PC-9 (cell line): ENCODE measurements around the gene ZNF785. TPM values are rescaled to one million over a fixed set of nuclear protein-coding genes. Genes with fewer than 3 reads are reported as not detected.

Experiments
- BruUV-seq: library from RNA; stranded (reverse); fragments of 400-500 nt; replicated peaks from 2 replicates; lab custom pipeline; 2021; lab: Mats Ljungman, UMichigan
- CTCF ChIA-PET: fragments of 300-600 bp; sonication (Branson Sonifier 250); formaldehyde crosslinking; loops from one replicate; lab custom pipeline; 2022; ENCODE audit warnings: antibody characterized with exemption; lab: Charles Lee
- POLR2A ChIA-PET: fragments of 300-600 bp; sonication (Branson Sonifier 250); formaldehyde crosslinking; loops from one replicate; lab custom pipeline; 2022; ENCODE audit warnings: antibody characterized with exemption; ENCODE audit not compliant: unreplicated experiment; lab: Charles Lee
- DNase-seq, 2 experiments: peaks; one replicate each; pipeline versions ENCODE4 v3.0.0 to v3.0.0-alpha.2; 2015 to 2022; ENCODE audit warnings: mixed read lengths in 1 of 2
- H2AFZ ChIP-seq: fragments of 200-600 bp; sonication (generic); 2 replicates; pipeline ENCODE4 v1.8.1; 2017; ENCODE audit warnings: antibody characterized with exemption
- H3F3A ChIP-seq: fragments of 200-600 bp; sonication (generic); 2 replicates; pipeline ENCODE4 v1.8.1; 2017; ENCODE audit warnings: antibody characterized with exemption, mild to moderate bottlenecking, low read depth; ENCODE audit not compliant: insufficient read depth
- H3K27ac ChIP-seq: fragments of 200-600 bp; sonication (generic); 2 replicates; pipeline ENCODE4 v1.6.1; 2016; ENCODE audit warnings: mixed run types
- H3K27me3 ChIP-seq: fragments of 200-600 bp; sonication (generic); 2 replicates; pipeline ENCODE4 v1.6.1; 2016; ENCODE audit warnings: low read depth, mixed run types; ENCODE audit not compliant: insufficient read depth
- H3K36me3 ChIP-seq: fragments of 200-600 bp; sonication (generic); 2 replicates; pipeline ENCODE4 v1.6.1; 2016; ENCODE audit warnings: low read depth, mixed run types
- H3K4me1 ChIP-seq: fragments of 200-600 bp; sonication (generic); replicated peaks from 2 replicates; pipeline ENCODE4 v1.6.1; 2016; ENCODE audit warnings: mixed run types; ENCODE audit not compliant: insufficient read depth
- H3K4me2 ChIP-seq: fragments of 200-600 bp; sonication (generic); 2 replicates; pipeline ENCODE4 v1.6.1; 2017; ENCODE audit warnings: mixed run types
- H3K4me3 ChIP-seq: fragments of 200-600 bp; sonication (generic); 2 replicates; pipeline ENCODE4 v1.6.1; 2016; ENCODE audit warnings: mixed run types
- H3K79me2 ChIP-seq: fragments of 200-600 bp; sonication (generic); 2 replicates; pipeline ENCODE4 v1.6.1; 2017; ENCODE audit warnings: low read depth, mixed run types
- H3K9me2 ChIP-seq: fragments of 200-600 bp; sonication (generic); 2 replicates; pipeline ENCODE4 v1.8.1; 2017; ENCODE audit warnings: mild to moderate bottlenecking; ENCODE audit not compliant: insufficient read depth
- H3K9me3 ChIP-seq: fragments of 200-600 bp; sonication (generic); 2 replicates; pipeline ENCODE4 v1.8.1; 2016; ENCODE audit warnings: low read depth; ENCODE audit not compliant: insufficient read depth
- H4K20me1 ChIP-seq: fragments of 200-600 bp; sonication (generic); 2 replicates; pipeline ENCODE4 v1.8.1; 2017; ENCODE audit not compliant: insufficient read depth
- CTCF ChIP-seq: fragments of 200-600 bp; sonication (generic); conservative IDR thresholded peaks from 2 replicates; pipeline ENCODE4 v1.6.1; 2017; ENCODE audit warnings: mixed run types, antibody characterized with exemption, mild to moderate bottlenecking, moderate library complexity
- EZH2 ChIP-seq: fragments of 200-600 bp; sonication (generic); IDR thresholded peaks from 2 replicates; pipeline ENCODE4 v1.8.0; 2017; ENCODE audit warnings: antibody characterized with exemption, low read depth
- intact Hi-C: fragments of 100-400 bp; cut with micrococcal nuclease; formaldehyde crosslinking; loops from one replicate; pipeline ENCODE4 v1.10.0; 2022; ENCODE audit not compliant: unreplicated experiment
- total RNA-seq: library from RNA; stranded (reverse); gene quantifications from 2 replicates; pipeline ENCODE4 v1.2.3, GENCODE V29; 2021

ZNF785 gene
- total RNA-seq, 1 experiment from 2014 or later = 30.9 TPM

- 0 out of 2 replicates have a peak, but pooled peaks cover 7% of the 10 kb centered on the region for H3K36me3 ChIP-seq
- CTCF ChIA-PET = interaction anchor here (0.6 to 0.7 kb wide), 2 partner anchors 9 to 21 kb away, joined by 3 to 5 read pairs; no protein-coding TSS in a partner anchor
These were observed 4.0 kb downstream of the ZNF785 start for GRCh38 chr16:30581457-30581856.

GRCh38 chr16:30574678-30575077, 10.8 kb downstream of the ZNF785 start:
- Histone ChIP-seq H3K27me3 (no peaks in the 10 kb centered on the region), H3K36me3 (no peaks in the 10 kb centered on the region), H3K27ac (no peak overlapping the region), H3K4me2 (no peak overlapping the region), H2AFZ (no peak overlapping the region), H3K9me3 (no peaks in the 10 kb centered on the region), H3K9me2 (no peaks in the 10 kb centered on the region), H3K4me1 (peaks cover 16% of the 10 kb centered on the region), H4K20me1 (no peaks in the 10 kb centered on the region), H3K79me2 (0 out of 2 replicates have a peak, but pooled peaks cover 4% of the 10 kb centered on the region), H3F3A (peaks cover 27% of the 10 kb centered on the region), H3K4me3 (no peak overlapping the region)
- BruUV-seq = no TSS peak
- CTCF ChIA-PET = no interaction called here
- no peak for TF ChIP-seq EZH2
- no peak for TF ChIP-seq CTCF
- DNase-seq = no peak
- intact Hi-C loops = no loop called here
- POLR2A ChIA-PET = interaction anchor here (0.6 kb wide), 2 partner anchors 59 to 323 kb away, joined by 3 to 8 read pairs; no protein-coding TSS in a partner anchor

More at GRCh38 chr16:30581457-30581856, 4.0 kb downstream of the ZNF785 start:
- POLR2A ChIA-PET = no interaction called here
- Histone ChIP-seq H4K20me1 (no peaks in the 10 kb centered on the region; the same call in 1 of the 2 replicates), H3K4me3 (no peak overlapping the region), H3K27ac (no peak overlapping the region), H3K9me2 (no peaks in the 10 kb centered on the region), H3K79me2 (peaks cover 35% of the 10 kb centered on the region), H3K9me3 (no peaks in the 10 kb centered on the region), H3K27me3 (no peaks in the 10 kb centered on the region), H3K4me2 (no peak overlapping the region), H3K4me1 (peaks cover 5% of the 10 kb centered on the region; the same call in 1 of the 2 replicates), H3F3A (0 out of 2 replicates have a peak, but pooled peaks cover 4% of the 10 kb centered on the region), H2AFZ (no peak overlapping the region)
- no peak for DNase-seq
- intact Hi-C loops = no loop called here
- no TSS peak for BruUV-seq
- TF ChIP-seq EZH2 (no peak), CTCF (no peak)

GRCh38 chr16:30571445-30572322, 13.8 kb downstream of the ZNF785 start, which contains the start of gene ZNF688:
Gene ZNF688 (minus strand): TSS chr16:30571714. CDS start chr16:30571629, 85 bp downstream.
- Histone ChIP-seq H3K27me3 (no peaks in the 10 kb centered on the region), H3K79me2 (0 out of 2 replicates have a peak, but pooled peaks cover 4% of the 10 kb centered on the region), H3K9me3 (no peaks in the 10 kb centered on the region), H4K20me1 (no peaks in the 10 kb centered on the region), H3K27ac (peak within 1 kb of the TSS; percentile 61), H3K4me2 (peak within 1 kb of the TSS; percentile 98), H3K36me3 (no peaks in the 10 kb centered on the region), H3K4me1 (peaks cover 40% of the 10 kb centered on the region), H3K4me3 (peak within 1 kb of the TSS; percentile 89), H3F3A (peaks cover 50% of the 10 kb centered on the region), H3K9me2 (no peaks in the 10 kb centered on the region), H2AFZ (peak within 1 kb of the TSS; percentile 81)
- intact Hi-C loops = loop anchor here (1.0 to 2.0 kb wide), 2 partner anchors 13 to 14 kb away; partner anchors contain the start of genes ZNF764 and ZNF785
- ChIA-PET CTCF (interaction anchor here (0.6 to 1.2 kb wide), 6 partner anchors 13 to 201 kb away, joined by 3 to 5 read pairs (median 4); partner anchors contain the start of gene DCTPP1), POLR2A (interaction anchor here (0.5 to 1.3 kb wide), 10 partner anchors 11 to 1624 kb away, joined by 3 to 5 read pairs (median 3); partner anchors contain the start of gene ZNF764)
- peak; percentile 93 to 94 for DNase-seq
- TF ChIP-seq CTCF = no peak
- no peak for TF ChIP-seq EZH2
- BruUV-seq = no TSS peak
